Left ventricle myocardium inferior (tissue), 1 donor: ENCODE data around the gene SAMD4A. TPM values are rescaled to one million over a fixed set of nuclear protein-coding genes. Genes with fewer than 3 reads are reported as not detected.

Source experiments
- DNase-seq: peaks from one replicate; pipeline ENCODE4 v3.0.0-alpha.2; 2020
- H3K27ac ChIP-seq: fragments of 200-600 bp; replicated peaks from 2 replicates; pipeline ENCODE4 v1.8.0; 2021
- H3K27me3 ChIP-seq: fragments of 200-600 bp; 2 replicates; pipeline ENCODE4 v1.8.0; 2021; ENCODE audit warnings: low read depth
- H3K36me3 ChIP-seq: fragments of 200-600 bp; 2 replicates; pipeline ENCODE4 v1.8.0; 2021
- H3K4me1 ChIP-seq: fragments of 200-600 bp; 2 replicates; pipeline ENCODE4 v1.8.0; 2021
- H3K4me3 ChIP-seq: fragments of 200-600 bp; 2 replicates; pipeline ENCODE4 v1.8.0; 2021; ENCODE audit warnings: mild to moderate bottlenecking, moderate library complexity
- H3K9me3 ChIP-seq: fragments of 200-600 bp; replicated peaks from 2 replicates; pipeline ENCODE4 v1.8.0; 2021
- intact Hi-C: fragments of 100-400 bp; cut with micrococcal nuclease; formaldehyde crosslinking; loops from one replicate; pipeline ENCODE4 v1.11.0; 2022
- total RNA-seq: library from RNA; stranded (reverse); fragmentation: NEBNext Ultra II Directional; extraction: Animal tissue kit (Norgen Biotek cat#: 25700); gene quantifications from one replicate; pipeline ENCODE4 v1.2.1, GENCODE V29; 2021
- TF ChIP-seq, protein P1 (sequence below): fragments of 200-600 bp; IDR thresholded peaks from 2 replicates; pipeline ENCODE4 v1.8.0; 2021; ENCODE audit warnings: antibody characterized with exemption, mild to moderate bottlenecking, borderline replicate concordance
- donor health status: DM: no; HTN: yes; CAD: no; lungs with severe emphysema.

The SAMD4A gene
- total RNA-seq, 1 donor from 2014 or later = 173 TPM

DNA sequence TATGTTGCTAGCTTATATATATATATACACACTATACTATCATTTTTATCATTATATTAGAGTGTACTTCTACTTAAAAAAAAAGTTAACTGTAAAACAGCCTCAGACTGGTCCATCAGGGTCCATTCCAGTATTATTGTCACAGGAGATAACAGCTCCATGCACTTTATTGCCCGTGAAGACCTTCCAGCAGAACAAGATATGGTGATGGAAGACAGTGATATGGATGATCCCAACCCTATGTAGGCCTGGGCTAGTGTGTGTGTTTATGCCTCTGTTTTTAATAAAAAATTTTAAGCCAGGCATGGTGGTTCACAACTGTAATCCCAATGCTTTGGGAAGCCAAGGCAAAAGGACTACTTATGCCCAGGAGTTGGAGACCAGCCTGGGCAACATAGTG lies 249.5 kb downstream of the SAMD4A start:
- intact Hi-C loops = no loop called here
- TF ChIP-seq, protein P1, sequence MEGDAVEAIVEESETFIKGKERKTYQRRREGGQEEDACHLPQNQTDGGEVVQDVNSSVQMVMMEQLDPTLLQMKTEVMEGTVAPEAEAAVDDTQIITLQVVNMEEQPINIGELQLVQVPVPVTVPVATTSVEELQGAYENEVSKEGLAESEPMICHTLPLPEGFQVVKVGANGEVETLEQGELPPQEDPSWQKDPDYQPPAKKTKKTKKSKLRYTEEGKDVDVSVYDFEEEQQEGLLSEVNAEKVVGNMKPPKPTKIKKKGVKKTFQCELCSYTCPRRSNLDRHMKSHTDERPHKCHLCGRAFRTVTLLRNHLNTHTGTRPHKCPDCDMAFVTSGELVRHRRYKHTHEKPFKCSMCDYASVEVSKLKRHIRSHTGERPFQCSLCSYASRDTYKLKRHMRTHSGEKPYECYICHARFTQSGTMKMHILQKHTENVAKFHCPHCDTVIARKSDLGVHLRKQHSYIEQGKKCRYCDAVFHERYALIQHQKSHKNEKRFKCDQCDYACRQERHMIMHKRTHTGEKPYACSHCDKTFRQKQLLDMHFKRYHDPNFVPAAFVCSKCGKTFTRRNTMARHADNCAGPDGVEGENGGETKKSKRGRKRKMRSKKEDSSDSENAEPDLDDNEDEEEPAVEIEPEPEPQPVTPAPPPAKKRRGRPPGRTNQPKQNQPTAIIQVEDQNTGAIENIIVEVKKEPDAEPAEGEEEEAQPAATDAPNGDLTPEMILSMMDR = no peak
- no peaks in the 10 kb centered on the region for H3K27me3 ChIP-seq
- H3K9me3 ChIP-seq = no peaks in the 10 kb centered on the region
- no peak for DNase-seq
- no peak overlapping the region for H3K27ac ChIP-seq
- H3K4me1 ChIP-seq = no peaks in the 10 kb centered on the region
- H3K4me3 ChIP-seq = no peak overlapping the region
- no peaks in the 10 kb centered on the region for H3K36me3 ChIP-seq

DNA sequence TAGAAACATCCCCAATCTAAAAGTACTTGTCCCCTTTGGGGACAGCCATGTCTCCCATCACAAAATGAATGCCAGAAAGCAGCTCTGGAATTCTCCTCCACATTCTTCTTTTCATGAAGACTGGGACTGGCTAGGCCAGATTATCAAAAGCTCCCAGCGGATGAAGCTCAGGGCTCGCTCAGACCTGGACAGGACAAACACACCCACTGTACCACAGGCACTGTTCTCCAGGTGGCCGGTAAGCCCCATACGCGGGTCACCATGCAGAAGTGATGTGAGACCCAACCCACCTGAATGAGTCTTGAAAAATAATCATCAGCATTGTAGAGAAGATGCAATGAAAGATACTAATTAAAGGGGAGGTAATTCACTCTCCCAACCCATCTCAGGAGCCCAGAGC lies 250.6 kb downstream of the SAMD4A start:
- peaks cover under 1% of the 10 kb centered on the region for H3K9me3 ChIP-seq
- intact Hi-C loops = no loop called here
- DNase-seq = no peak
- no peak overlapping the region for H3K4me3 ChIP-seq
- H3K27me3 ChIP-seq = no peaks in the 10 kb centered on the region
- H3K36me3 ChIP-seq = no peaks in the 10 kb centered on the region
- no peaks in the 10 kb centered on the region for H3K4me1 ChIP-seq
- TF ChIP-seq, protein P1 = no peak
- no peak overlapping the region for H3K27ac ChIP-seq

DNA sequence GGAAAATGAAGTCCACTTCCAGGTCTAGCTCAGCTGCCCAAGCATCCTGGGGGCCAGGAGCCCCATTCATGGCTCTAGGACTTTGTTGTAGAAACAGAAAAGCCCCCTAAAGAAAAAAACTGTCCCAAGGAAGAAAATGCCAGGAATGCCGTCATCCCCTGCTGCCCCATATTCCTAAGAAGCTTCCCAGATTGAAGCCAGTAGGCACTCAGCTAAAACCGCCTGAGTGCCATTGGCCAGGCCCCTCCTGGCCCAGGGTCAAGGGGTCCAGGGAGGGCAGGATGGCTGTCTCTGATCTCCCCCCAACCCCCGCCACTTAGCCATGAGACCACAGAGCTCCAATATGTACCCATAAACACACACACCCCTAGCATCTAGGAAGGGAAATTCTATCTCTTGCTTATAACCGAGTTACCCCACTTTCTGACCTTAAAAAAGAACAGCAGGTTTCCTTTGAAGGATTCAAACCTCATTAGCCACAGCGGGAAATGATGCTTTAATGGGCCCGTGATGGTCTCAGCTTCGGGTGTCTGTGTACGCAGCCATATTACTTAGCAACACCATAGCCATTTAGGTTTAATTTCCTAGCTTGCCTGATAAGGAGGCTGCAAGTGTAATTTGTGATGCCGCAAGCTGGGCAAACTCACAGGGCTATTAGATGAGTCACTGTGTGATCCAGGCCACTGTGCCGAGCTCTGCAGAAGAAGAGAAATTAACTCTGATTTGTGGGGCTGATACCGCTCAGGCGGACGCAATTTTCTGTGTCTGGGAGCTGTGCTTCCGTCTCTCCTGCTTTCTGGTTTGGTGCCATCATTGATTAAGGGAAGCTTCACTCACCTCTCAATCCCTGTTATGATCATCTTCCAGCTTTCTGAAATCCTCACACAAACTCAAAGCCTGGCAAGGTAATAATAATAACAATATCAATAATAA lies 251.5 kb downstream of the SAMD4A start:
- H3K4me1 ChIP-seq = no peaks in the 10 kb centered on the region
- H3K27ac ChIP-seq = no peak overlapping the region
- peaks cover 10% of the 10 kb centered on the region for H3K9me3 ChIP-seq
- intact Hi-C loops = no loop called here
- no peak for DNase-seq
- H3K27me3 ChIP-seq = no peaks in the 10 kb centered on the region
- H3K4me3 ChIP-seq = no peak overlapping the region
- no peaks in the 10 kb centered on the region for H3K36me3 ChIP-seq
- TF ChIP-seq, protein P1 = no peak

DNA sequence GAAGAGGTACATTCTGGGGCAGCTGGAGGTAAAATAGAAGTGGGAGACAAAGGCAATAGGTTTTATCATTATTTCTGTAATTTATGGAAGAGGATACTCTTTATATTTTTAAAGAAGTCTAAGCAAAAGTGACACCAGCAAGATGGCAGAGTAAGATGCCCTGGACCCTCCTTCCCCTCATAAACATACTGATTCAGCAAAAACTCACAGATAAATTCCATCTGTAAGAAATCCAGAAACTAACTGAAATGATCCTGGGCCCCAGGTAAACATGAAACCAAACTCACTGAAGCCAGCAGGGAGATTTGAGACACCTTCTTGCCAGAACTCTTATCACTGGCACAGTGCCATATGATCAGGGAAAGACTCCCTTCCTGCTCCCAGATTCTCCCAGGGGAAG lies 255.8 kb downstream of the SAMD4A start:
- intact Hi-C loops = no loop called here
- no peak overlapping the region for H3K4me3 ChIP-seq
- no peak overlapping the region for H3K27ac ChIP-seq
- H3K4me1 ChIP-seq = no peaks in the 10 kb centered on the region
- no peak for DNase-seq
- TF ChIP-seq, protein P1 = no peak
- H3K9me3 ChIP-seq = peaks cover 37% of the 10 kb centered on the region
- no peaks in the 10 kb centered on the region for H3K27me3 ChIP-seq
- H3K36me3 ChIP-seq = no peaks in the 10 kb centered on the region

DNA sequence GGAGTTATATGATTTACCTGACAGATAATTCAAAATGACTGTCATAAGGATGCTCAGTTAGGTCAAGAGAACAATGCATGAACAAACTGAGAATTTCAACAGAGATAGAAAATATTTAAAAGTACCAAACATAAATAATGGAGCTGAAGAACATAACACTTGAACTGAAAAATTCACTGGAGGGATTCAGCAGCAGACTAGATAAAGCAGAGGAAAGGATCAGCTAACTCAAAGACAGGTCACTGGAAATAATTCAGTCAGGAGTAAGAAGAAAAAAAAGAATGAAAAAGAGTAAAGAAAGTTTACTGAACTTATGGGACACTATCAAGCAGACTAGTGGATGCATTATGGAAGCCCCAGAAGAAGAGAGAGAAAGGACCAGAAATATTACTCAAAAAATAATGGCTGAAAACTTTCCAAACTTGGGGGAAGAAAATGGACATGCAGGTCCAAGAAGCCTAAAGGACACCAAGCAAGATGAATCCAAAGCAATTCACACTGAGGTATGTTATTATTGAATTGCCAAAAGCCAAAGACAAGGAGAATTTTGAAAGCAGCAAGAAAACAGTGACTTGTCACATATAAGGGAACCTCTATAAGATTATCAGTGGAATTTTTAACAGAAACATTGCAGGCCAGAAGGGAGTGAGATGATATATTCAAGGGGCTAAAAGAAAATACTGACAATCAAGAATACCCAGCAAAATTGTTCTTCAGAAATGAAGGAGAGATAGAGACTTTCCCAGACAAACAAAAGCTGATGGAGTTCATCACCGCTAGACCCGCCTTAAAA lies 257.0 kb downstream of the SAMD4A start:
- intact Hi-C loops = no loop called here
- Histone ChIP-seq H3K36me3 (no peaks in the 10 kb centered on the region), H3K27me3 (no peaks in the 10 kb centered on the region), H3K27ac (no peak overlapping the region), H3K4me3 (no peak overlapping the region), H3K4me1 (no peaks in the 10 kb centered on the region), H3K9me3 (peaks cover 37% of the 10 kb centered on the region)
- TF ChIP-seq, protein P1 = no peak
- no peak for DNase-seq
